HepG2 (cell line): Measurements from ENCODE around the gene AXDND1.

ENCODE experiments used
- EEA1 ChIP-seq: sonication (generic); formaldehyde crosslinking; IDR thresholded peaks from 2 replicates; pipeline ENCODE4 v1.5.1; 2020; ENCODE audit warnings: mild to moderate bottlenecking, missing genetic modification reagents, borderline replicate concordance
- FOXM1 ChIP-seq: sonication (generic); formaldehyde crosslinking; IDR thresholded peaks from 2 replicates; pipeline ENCODE4 v1.5.0; 2020; ENCODE audit warnings: missing genetic modification reagents
- MLXIP ChIP-seq: sonication (generic); formaldehyde crosslinking; IDR thresholded peaks from 2 replicates; pipeline ENCODE4 v1.9.0; 2021; ENCODE audit warnings: missing genetic modification reagents, borderline replicate concordance
- RFX5 ChIP-seq: IDR thresholded peaks from 2 replicates; pipeline ENCODE4 v1.6.1; 2011; ENCODE audit warnings: low read depth, low read length, improper control_type of control experiment
- ZNF7 ChIP-seq: IDR thresholded peaks from 2 replicates; pipeline ENCODE4 v1.6.1; 2016; ENCODE audit warnings: missing biosample characterization, missing genetic modification reagents

GRCh38 chr1:179474713-179475112, 108.9 kb downstream of the AXDND1 start:
- TF ChIP-seq EEA1 (CRISPR knock-in tag): no peak
- no peak for TF ChIP-seq FOXM1 (CRISPR knock-in tag)
- TF ChIP-seq MLXIP (CRISPR knock-in tag): no peak
- TF ChIP-seq RFX5: no peak
- no peak for TF ChIP-seq ZNF7 (CRISPR knock-in tag)
